Astrocyte (in vitro differentiated cells and primary cell): ENCODE results near the gene ELK4. TPM values are rescaled to one million over a fixed set of nuclear protein-coding genes. Genes with fewer than 3 reads are reported as not detected.

Source experiments
- DNase-seq: peaks from one replicate; pipeline ENCODE4 v3.0.0-alpha.2; 2010; ENCODE audit warnings: low read depth
- FAIRE-seq: peaks from 2 replicates; lab custom pipeline; 2011; peaks lifted over from hg19 to GRCh38; lab: Jason Lieb, UNC
- H2AFZ ChIP-seq: 2 replicates; pipeline ENCODE4 v1.6.0; 2012; ENCODE audit warnings: low read depth, low read length, inconsistent platforms
- H3K27ac ChIP-seq: 2 replicates; pipeline ENCODE4 v1.5.1; 2011; ENCODE audit warnings: low read depth, low read length, inconsistent platforms
- H3K27me3 ChIP-seq: 2 replicates; pipeline ENCODE4 v1.6.0; 2011; ENCODE audit warnings: low read length, inconsistent platforms; ENCODE audit not compliant: insufficient read depth
- H3K36me3 ChIP-seq: 2 replicates; pipeline ENCODE4 v1.5.1; 2011; ENCODE audit warnings: low read length, inconsistent platforms; ENCODE audit not compliant: insufficient read depth
- H3K4me1 ChIP-seq: 2 replicates; pipeline ENCODE4 v1.5.1; 2011; ENCODE audit warnings: low read length, inconsistent platforms; ENCODE audit not compliant: insufficient read depth
- H3K4me2 ChIP-seq: 2 replicates; pipeline ENCODE4 v1.6.0; 2012; ENCODE audit warnings: low read length, inconsistent platforms
- H3K4me3 ChIP-seq: 2 replicates; pipeline ENCODE4 v1.5.1; 2011; ENCODE audit warnings: low read depth, mild to moderate bottlenecking, low read length, inconsistent platforms; ENCODE audit not compliant: insufficient read depth
- H3K79me2 ChIP-seq: 2 replicates; pipeline ENCODE4 v1.6.0; 2012; ENCODE audit warnings: mild to moderate bottlenecking, low read length, inconsistent platforms; ENCODE audit not compliant: insufficient read depth
- H3K9ac ChIP-seq: 2 replicates; pipeline ENCODE4 v1.6.0; 2012; ENCODE audit warnings: mild to moderate bottlenecking, low read length, inconsistent platforms
- H3K9me3 ChIP-seq: 2 replicates; pipeline ENCODE4 v1.5.1; 2012; ENCODE audit warnings: low read depth, mild to moderate bottlenecking, low read length, inconsistent platforms; ENCODE audit not compliant: insufficient read depth
- H4K20me1 ChIP-seq: 2 replicates; pipeline ENCODE4 v1.6.0; 2012; ENCODE audit warnings: low read length, inconsistent platforms; ENCODE audit not compliant: insufficient read depth
- H3K27ac Mint-ChIP-seq: one replicate; pipeline ENCODE4 v1.8.0; 2021; ENCODE audit warnings: mild to moderate bottlenecking, mixed read lengths; ENCODE audit not compliant: unreplicated experiment
- H3K27me3 Mint-ChIP-seq: one replicate; pipeline ENCODE4 v1.8.0; 2021; ENCODE audit warnings: low read depth, mixed read lengths; ENCODE audit not compliant: unreplicated experiment
- H3K36me3 Mint-ChIP-seq: one replicate; pipeline ENCODE4 v1.8.0; 2021; ENCODE audit warnings: low read depth, mixed read lengths; ENCODE audit not compliant: unreplicated experiment
- H3K4me1 Mint-ChIP-seq: one replicate; pipeline ENCODE4 v1.8.0; 2021; ENCODE audit warnings: low read depth, mixed read lengths; ENCODE audit not compliant: unreplicated experiment
- H3K4me3 Mint-ChIP-seq: one replicate; pipeline ENCODE4 v1.8.0; 2021; ENCODE audit warnings: mild to moderate bottlenecking, moderate library complexity, mixed read lengths; ENCODE audit not compliant: unreplicated experiment
- H3K9me3 Mint-ChIP-seq: one replicate; pipeline ENCODE4 v1.8.0; 2021; ENCODE audit warnings: mild to moderate bottlenecking, mixed read lengths; ENCODE audit not compliant: unreplicated experiment
- EZH2 ChIP-seq: IDR thresholded peaks from 2 replicates; pipeline ENCODE4 v1.6.1; 2012; ENCODE audit warnings: mild to moderate bottlenecking, low read length, inconsistent platforms; ENCODE audit not compliant: insufficient read depth
- total RNA-seq: library from RNA; stranded (reverse); gene quantifications from 2 replicates; pipeline ENCODE4 v1.2.1, GENCODE V29; 2021
- TF ChIP-seq, protein P1 (sequence below): IDR thresholded peaks from 2 replicates; pipeline ENCODE4 v1.5.1; 2011; ENCODE audit warnings: low read depth, mild to moderate bottlenecking, inconsistent platforms, low read length, moderate library complexity; ENCODE audit not compliant: insufficient read depth

ELK4 gene
- total RNA-seq, 1 donor from 2014 or later = 31.3 TPM

DNA sequence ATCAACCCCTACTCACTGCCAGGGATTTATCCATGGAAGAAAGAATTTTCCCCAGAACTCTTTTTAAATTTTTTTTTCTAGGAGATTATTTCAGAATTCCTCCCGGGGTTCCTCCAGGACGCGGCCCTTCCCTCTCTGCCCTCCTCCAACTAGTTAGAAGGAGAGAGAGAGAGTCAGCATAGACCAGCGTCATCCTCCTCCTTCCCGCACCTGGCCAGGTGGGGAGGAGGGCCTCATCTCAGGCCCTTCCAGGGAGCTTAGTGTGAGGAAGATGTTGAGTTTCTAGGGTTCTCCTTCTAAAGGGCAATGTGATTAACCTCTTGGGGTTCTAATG lies 63.7 kb downstream of the ELK4 start:
- Mint-ChIP-seq H3K9me3 (peaks cover 2% of the 10 kb centered on the region), H3K27ac (no peak overlapping the region), H3K4me1 (peaks cover 2% of the 10 kb centered on the region), H3K36me3 (no peaks in the 10 kb centered on the region), H3K27me3 (peaks cover 67% of the 10 kb centered on the region), H3K4me3 (peak overlapping the region; percentile 50)
- DNase-seq = no peak
- FAIRE-seq = no peak
- Histone ChIP-seq H3K27me3 (peaks cover 77% of the 10 kb centered on the region), H3K4me3 (no peak overlapping the region), H3K4me1 (no peaks in the 10 kb centered on the region), H3K9ac (no peak overlapping the region), H3K4me2 (no peak overlapping the region), H2AFZ (no peak overlapping the region), H4K20me1 (no peaks in the 10 kb centered on the region), H3K9me3 (no peaks in the 10 kb centered on the region), H3K27ac (no peak overlapping the region), H3K79me2 (no peaks in the 10 kb centered on the region), H3K36me3 (no peaks in the 10 kb centered on the region)
- no peak for TF ChIP-seq EZH2
- TF ChIP-seq, protein P1, sequence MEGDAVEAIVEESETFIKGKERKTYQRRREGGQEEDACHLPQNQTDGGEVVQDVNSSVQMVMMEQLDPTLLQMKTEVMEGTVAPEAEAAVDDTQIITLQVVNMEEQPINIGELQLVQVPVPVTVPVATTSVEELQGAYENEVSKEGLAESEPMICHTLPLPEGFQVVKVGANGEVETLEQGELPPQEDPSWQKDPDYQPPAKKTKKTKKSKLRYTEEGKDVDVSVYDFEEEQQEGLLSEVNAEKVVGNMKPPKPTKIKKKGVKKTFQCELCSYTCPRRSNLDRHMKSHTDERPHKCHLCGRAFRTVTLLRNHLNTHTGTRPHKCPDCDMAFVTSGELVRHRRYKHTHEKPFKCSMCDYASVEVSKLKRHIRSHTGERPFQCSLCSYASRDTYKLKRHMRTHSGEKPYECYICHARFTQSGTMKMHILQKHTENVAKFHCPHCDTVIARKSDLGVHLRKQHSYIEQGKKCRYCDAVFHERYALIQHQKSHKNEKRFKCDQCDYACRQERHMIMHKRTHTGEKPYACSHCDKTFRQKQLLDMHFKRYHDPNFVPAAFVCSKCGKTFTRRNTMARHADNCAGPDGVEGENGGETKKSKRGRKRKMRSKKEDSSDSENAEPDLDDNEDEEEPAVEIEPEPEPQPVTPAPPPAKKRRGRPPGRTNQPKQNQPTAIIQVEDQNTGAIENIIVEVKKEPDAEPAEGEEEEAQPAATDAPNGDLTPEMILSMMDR = no peak

DNA sequence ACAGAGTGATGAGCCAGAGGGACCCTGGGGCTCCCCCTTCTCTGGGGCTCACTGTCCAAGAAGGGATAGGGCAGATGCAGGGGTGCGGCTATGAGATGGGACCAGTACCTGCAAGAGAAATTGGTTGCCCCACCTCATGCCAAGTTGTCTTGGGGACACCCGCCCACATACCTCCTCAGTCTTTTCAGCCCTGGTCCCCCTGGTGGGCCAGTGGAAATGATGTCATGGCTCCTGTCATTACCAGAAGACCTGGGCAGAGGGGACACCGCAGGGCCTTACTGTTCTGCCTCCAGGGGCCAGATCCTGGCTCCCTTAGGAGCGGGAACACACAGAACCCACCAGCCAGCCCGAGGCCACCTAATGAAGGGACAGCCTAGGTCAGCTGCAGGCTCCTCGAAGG lies 64.1 kb downstream of the ELK4 start:
- Histone ChIP-seq H3K27ac (no peak overlapping the region), H3K4me2 (no peak overlapping the region), H4K20me1 (no peaks in the 10 kb centered on the region), H3K36me3 (no peaks in the 10 kb centered on the region), H3K4me1 (no peaks in the 10 kb centered on the region), H2AFZ (no peak overlapping the region), H3K4me3 (no peak overlapping the region), H3K27me3 (peaks cover 78% of the 10 kb centered on the region), H3K9ac (no peak overlapping the region), H3K9me3 (no peaks in the 10 kb centered on the region), H3K79me2 (no peaks in the 10 kb centered on the region)
- TF ChIP-seq EZH2 = no peak
- TF ChIP-seq, protein P1 = no peak
- no peak overlapping the region for H3K4me3 Mint-ChIP-seq
- FAIRE-seq (no peak), DNase-seq (no peak)
- H3K9me3 Mint-ChIP-seq = peaks cover 2% of the 10 kb centered on the region
- H3K4me1 Mint-ChIP-seq = peaks cover 2% of the 10 kb centered on the region
- no peaks in the 10 kb centered on the region for H3K36me3 Mint-ChIP-seq
- no peak overlapping the region for H3K27ac Mint-ChIP-seq
- H3K27me3 Mint-ChIP-seq = peaks cover 66% of the 10 kb centered on the region

GRCh38 chr1:205565799-205566198 lies 66.0 kb downstream of the ELK4 start:
- Mint-ChIP-seq H3K9me3 (peaks cover 6% of the 10 kb centered on the region), H3K27ac (no peak overlapping the region), H3K36me3 (no peaks in the 10 kb centered on the region), H3K27me3 (peaks cover 54% of the 10 kb centered on the region), H3K4me1 (no peaks in the 10 kb centered on the region), H3K4me3 (no peak overlapping the region)
- Histone ChIP-seq H3K9ac (no peak overlapping the region), H3K4me3 (no peak overlapping the region), H3K9me3 (no peaks in the 10 kb centered on the region), H2AFZ (no peak overlapping the region), H3K4me1 (no peaks in the 10 kb centered on the region), H3K4me2 (no peak overlapping the region), H4K20me1 (no peaks in the 10 kb centered on the region), H3K27me3 (peaks cover 63% of the 10 kb centered on the region), H3K36me3 (no peaks in the 10 kb centered on the region), H3K79me2 (no peaks in the 10 kb centered on the region), H3K27ac (no peak overlapping the region)
- TF ChIP-seq, protein P1 = no peak
- TF ChIP-seq EZH2 = no peak
- FAIRE-seq (no peak), DNase-seq (no peak)
